Stimulated activated CD8-positive, alpha-beta memory T cell treated with anti-CD3 and anti-CD28 coated beads, Interleukin-7, amount 100 ng/mL, for 48 hours (primary cell): ENCODE results near the gene MRGPRE.

Experiments
- DNase-seq, 2 donors: peaks; one replicate each; pipeline ENCODE4 v3.0.0-alpha.2; 2020; ENCODE audit warnings: low read depth in 1 of 2; ENCODE audit errors: extremely low read depth in 1 of 2

MRGPRE gene

GRCh38 chr11:3181725-3182461, 50.3 kb downstream of the MRGPRE start:
- no peak for DNase-seq

DNA sequence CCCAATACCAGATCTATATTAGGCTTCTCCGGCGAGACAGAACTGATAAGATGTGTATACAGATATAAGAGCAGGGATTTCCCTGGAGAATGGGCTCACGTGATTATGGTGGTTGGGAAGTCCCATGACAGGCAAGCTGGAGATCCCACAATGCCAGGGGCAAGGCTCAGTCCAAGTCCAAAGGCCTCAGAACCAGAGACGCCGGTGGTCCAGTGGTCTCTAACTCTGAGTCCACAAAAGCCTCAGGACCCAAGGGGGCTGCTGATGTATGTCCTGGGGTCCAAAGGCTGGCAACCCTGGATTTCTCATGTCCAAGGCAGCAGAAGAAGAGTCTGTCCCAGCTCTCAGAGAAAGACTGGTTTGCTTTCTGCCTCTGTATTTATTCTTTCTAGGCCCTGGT, 51.3 kb downstream of the MRGPRE start:
- DNase-seq, result no peak

GRCh38 chr11:3178349-3178748, 53.9 kb downstream of the MRGPRE start:
- no peak for DNase-seq

DNA sequence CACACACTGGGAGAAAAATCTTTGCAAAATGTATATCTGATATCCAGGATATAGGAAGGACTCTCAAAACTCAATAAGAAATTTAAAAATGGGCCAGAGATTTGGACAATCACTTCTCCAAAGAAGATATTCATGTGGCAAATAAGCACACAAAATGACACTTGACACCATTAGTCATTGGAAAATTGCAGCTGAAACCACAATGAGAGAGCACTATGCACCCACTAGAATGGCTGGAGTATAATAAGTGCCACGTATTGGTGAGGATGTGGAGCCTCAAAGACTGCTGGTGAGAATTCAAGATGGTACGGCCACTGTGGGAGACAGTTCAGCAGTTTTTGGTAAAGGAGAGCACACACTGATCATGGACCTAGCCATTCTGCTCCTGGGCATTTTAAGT, 54.3 kb downstream of the MRGPRE start:
- no peak for DNase-seq
